Measurements from ENCODE around the gene C19orf38.

The C19orf38 gene

DNA sequence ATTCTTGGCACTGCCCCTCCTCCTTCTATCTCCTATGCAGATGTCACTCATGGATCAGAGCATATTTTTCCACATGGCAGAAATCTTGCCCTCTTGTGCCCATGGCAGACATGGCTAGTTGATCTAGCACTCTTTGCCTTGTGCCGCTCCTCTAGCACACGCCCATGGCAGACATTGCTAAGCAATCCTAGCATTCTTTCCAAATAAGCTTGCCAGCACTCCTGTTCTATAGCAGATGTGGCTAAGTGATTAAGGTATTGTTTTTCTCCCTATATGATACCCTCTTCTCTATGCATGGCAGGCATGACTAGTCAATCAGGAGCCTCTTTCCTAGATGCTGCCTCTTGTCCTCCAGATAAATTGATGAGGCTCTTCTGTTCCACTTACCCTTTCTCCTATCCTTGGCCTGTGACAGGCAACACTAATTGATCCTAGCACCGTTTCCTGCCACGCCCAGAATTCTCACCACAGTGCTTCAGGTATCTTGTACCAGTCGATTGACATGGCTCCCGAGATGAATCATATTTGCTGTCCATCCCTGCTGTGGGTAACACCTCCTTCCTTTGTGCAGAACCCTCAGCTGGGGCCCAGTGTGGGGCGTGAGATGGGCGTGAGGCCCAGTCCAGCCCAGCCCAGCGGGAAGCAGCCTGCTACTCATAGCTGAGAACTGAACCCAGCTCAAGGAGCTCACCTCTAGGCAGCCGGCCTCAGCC lies 39.1 kb upstream of the C19orf38 start:
- Histone ChIP-seq H3K36me3 (ENCODE audit: insufficient read depth, low read length) (peaks cover 55% of the 10 kb centered on the region; the same call in 1 of the 2 replicates), H3K4me2 (ENCODE audit: low read depth, low read length, poor library complexity, severe bottlenecking) (no peak overlapping the region), H3K9me2 (replicated peaks; ENCODE audit: low read depth, low read length) (no peaks in the 10 kb centered on the region), H3K9ac (ENCODE audit: low read depth, low read length, poor library complexity, severe bottlenecking) (no peak overlapping the region), H3K9me3 (ENCODE audit: insufficient read depth, low read depth, low read length) (no peaks in the 10 kb centered on the region), H3K4me1 (ENCODE audit: insufficient read depth, low read length, poor library complexity, severe bottlenecking) (peaks cover 4% of the 10 kb centered on the region), H4K20me1 (ENCODE audit: insufficient read depth, low read length, poor library complexity, severe bottlenecking) (no peaks in the 10 kb centered on the region), H3K79me2 (ENCODE audit: insufficient read depth, low read length) (no peaks in the 10 kb centered on the region), H3K4me3 (ENCODE audit: low read length, poor library complexity, severe bottlenecking) (no peak overlapping the region), H3F3A (ENCODE audit: low read depth) (no peaks in the 10 kb centered on the region), H3K27me3 (ENCODE audit: insufficient read depth, low read length, poor library complexity, severe bottlenecking) (no peaks in the 10 kb centered on the region), H2AFZ (ENCODE audit: low read length) (no peak overlapping the region)
- no peak for TF ChIP-seq EZH2phosphoT487 (IDR thresholded peaks at IDR 0.05; ENCODE audit: borderline replicate concordance)
- TF ChIP-seq, protein P1, sequence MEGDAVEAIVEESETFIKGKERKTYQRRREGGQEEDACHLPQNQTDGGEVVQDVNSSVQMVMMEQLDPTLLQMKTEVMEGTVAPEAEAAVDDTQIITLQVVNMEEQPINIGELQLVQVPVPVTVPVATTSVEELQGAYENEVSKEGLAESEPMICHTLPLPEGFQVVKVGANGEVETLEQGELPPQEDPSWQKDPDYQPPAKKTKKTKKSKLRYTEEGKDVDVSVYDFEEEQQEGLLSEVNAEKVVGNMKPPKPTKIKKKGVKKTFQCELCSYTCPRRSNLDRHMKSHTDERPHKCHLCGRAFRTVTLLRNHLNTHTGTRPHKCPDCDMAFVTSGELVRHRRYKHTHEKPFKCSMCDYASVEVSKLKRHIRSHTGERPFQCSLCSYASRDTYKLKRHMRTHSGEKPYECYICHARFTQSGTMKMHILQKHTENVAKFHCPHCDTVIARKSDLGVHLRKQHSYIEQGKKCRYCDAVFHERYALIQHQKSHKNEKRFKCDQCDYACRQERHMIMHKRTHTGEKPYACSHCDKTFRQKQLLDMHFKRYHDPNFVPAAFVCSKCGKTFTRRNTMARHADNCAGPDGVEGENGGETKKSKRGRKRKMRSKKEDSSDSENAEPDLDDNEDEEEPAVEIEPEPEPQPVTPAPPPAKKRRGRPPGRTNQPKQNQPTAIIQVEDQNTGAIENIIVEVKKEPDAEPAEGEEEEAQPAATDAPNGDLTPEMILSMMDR (conservative IDR thresholded peaks at IDR 0.05; ENCODE audit: low read length) = no peak

- Histone ChIP-seq H3K4me3 (ENCODE audit: low read length, poor library complexity, severe bottlenecking) (no peak overlapping the region), H3K79me2 (ENCODE audit: insufficient read depth, low read length) (no peaks in the 10 kb centered on the region), H3K4me2 (ENCODE audit: low read depth, low read length, poor library complexity, severe bottlenecking) (no peak overlapping the region), H3F3A (ENCODE audit: low read depth) (no peaks in the 10 kb centered on the region), H3K4me1 (ENCODE audit: insufficient read depth, low read length, poor library complexity, severe bottlenecking) (peaks cover 4% of the 10 kb centered on the region), H3K27me3 (ENCODE audit: insufficient read depth, low read length, poor library complexity, severe bottlenecking) (no peaks in the 10 kb centered on the region), H2AFZ (ENCODE audit: low read length) (no peak overlapping the region), H3K9me2 (replicated peaks; ENCODE audit: low read depth, low read length) (no peaks in the 10 kb centered on the region), H4K20me1 (ENCODE audit: insufficient read depth, low read length, poor library complexity, severe bottlenecking) (no peaks in the 10 kb centered on the region), H3K9me3 (ENCODE audit: insufficient read depth, low read depth, low read length) (no peaks in the 10 kb centered on the region), H3K9ac (ENCODE audit: low read depth, low read length, poor library complexity, severe bottlenecking) (no peak overlapping the region), H3K36me3 (ENCODE audit: insufficient read depth, low read length) (peaks cover 54% of the 10 kb centered on the region; the same call in 1 of the 2 replicates)
- TF ChIP-seq, protein P1 (conservative IDR thresholded peaks at IDR 0.05; ENCODE audit: low read length) = no peak
- no peak for TF ChIP-seq EZH2phosphoT487 (IDR thresholded peaks at IDR 0.05; ENCODE audit: borderline replicate concordance)
Measured at GRCh38 chr19:10809651-10810285, 38.4 kb upstream of the C19orf38 start.

GRCh38 chr19:10811391-10812111 lies 36.7 kb upstream of the C19orf38 start:
- no peak for TF ChIP-seq EZH2phosphoT487 (IDR thresholded peaks at IDR 0.05; ENCODE audit: borderline replicate concordance)
- TF ChIP-seq, protein P1 (conservative IDR thresholded peaks at IDR 0.05; ENCODE audit: low read length) = no peak
- Histone ChIP-seq H3K27me3 (ENCODE audit: insufficient read depth, low read length, poor library complexity, severe bottlenecking) (no peaks in the 10 kb centered on the region), H3K9me2 (replicated peaks; ENCODE audit: low read depth, low read length) (no peaks in the 10 kb centered on the region), H3K9me3 (ENCODE audit: insufficient read depth, low read depth, low read length) (no peaks in the 10 kb centered on the region), H4K20me1 (ENCODE audit: insufficient read depth, low read length, poor library complexity, severe bottlenecking) (no peaks in the 10 kb centered on the region), H3K9ac (ENCODE audit: low read depth, low read length, poor library complexity, severe bottlenecking) (no peak overlapping the region), H3K4me2 (ENCODE audit: low read depth, low read length, poor library complexity, severe bottlenecking) (no peak overlapping the region), H3K79me2 (ENCODE audit: insufficient read depth, low read length) (no peaks in the 10 kb centered on the region), H3K4me3 (ENCODE audit: low read length, poor library complexity, severe bottlenecking) (no peak overlapping the region), H3F3A (ENCODE audit: low read depth) (no peaks in the 10 kb centered on the region), H3K36me3 (ENCODE audit: insufficient read depth, low read length) (peaks cover 49% of the 10 kb centered on the region; the same call in 1 of the 2 replicates), H3K4me1 (ENCODE audit: insufficient read depth, low read length, poor library complexity, severe bottlenecking) (peaks cover 4% of the 10 kb centered on the region), H2AFZ (ENCODE audit: low read length) (no peak overlapping the region)

Measured in Loucy (cell line).